Neuronal stem cell (in vitro differentiated cells): ENCODE data around the gene TULP4.
"Not testable (repeated sequence)": the region's sequence is repeated elsewhere in the genome, so short reads cannot be mapped to it uniquely, and the experiment has no call there.

Experiments
- DNase-seq: peaks from one replicate; pipeline ENCODE4 v3.0.0-alpha.2; 2013; ENCODE audit warnings: low spot score
- H2AFZ ChIP-seq: one replicate; pipeline ENCODE4 v1.6.1; 2013; ENCODE audit warnings: mild to moderate bottlenecking, low read length, inconsistent platforms
- H2AK5ac ChIP-seq: 2 replicates; pipeline ENCODE4 v1.6.1; 2013; ENCODE audit warnings: low read depth, mild to moderate bottlenecking, inconsistent platforms, low read length, moderate library complexity, mixed read lengths
- H2BK120ac ChIP-seq: 2 replicates; pipeline ENCODE4 v1.6.1; 2013; ENCODE audit warnings: low read depth, mild to moderate bottlenecking, inconsistent platforms, low read length, moderate library complexity, mixed read lengths
- H2BK12ac ChIP-seq: one replicate; pipeline ENCODE4 v1.6.1; 2013; ENCODE audit warnings: low read length, inconsistent platforms
- H2BK15ac ChIP-seq: 2 replicates; pipeline ENCODE4 v1.6.1; 2013; ENCODE audit warnings: mild to moderate bottlenecking, low read length, inconsistent platforms, mixed read lengths
- H2BK5ac ChIP-seq: one replicate; pipeline ENCODE4 v1.6.1; 2013; ENCODE audit warnings: inconsistent platforms, mild to moderate bottlenecking, low read length, moderate library complexity
- H3K14ac ChIP-seq: one replicate; pipeline ENCODE4 v1.6.1; 2013; ENCODE audit warnings: low read length, inconsistent platforms
- H3K18ac ChIP-seq: 2 replicates; pipeline ENCODE4 v1.6.1; 2013; ENCODE audit warnings: low read length, inconsistent platforms
- H3K23ac ChIP-seq: 2 replicates; pipeline ENCODE4 v1.6.1; 2013; ENCODE audit warnings: low read depth, mild to moderate bottlenecking, mixed read lengths, low read length, inconsistent platforms; ENCODE audit not compliant: poor library complexity
- H3K27ac ChIP-seq: replicated peaks from 3 replicates; pipeline ENCODE4 v1.5.1; 2013; ENCODE audit warnings: low read length, inconsistent platforms
- H3K27me3 ChIP-seq, 3 experiments: 2 replicates each; pipeline ENCODE4 v1.6.1; 2013; ENCODE audit warnings: low read length in 3 of 3, mild to moderate bottlenecking in 2 of 3, inconsistent platforms in 1 of 3, low read depth in 1 of 3, mixed read lengths in 1 of 3, moderate library complexity in 1 of 3; ENCODE audit not compliant: control insufficient read depth in 3 of 3, insufficient read depth in 3 of 3
- H3K36me3 ChIP-seq, 2 donors: replicated peaks in 1 of 2; 2 replicates each; pipeline ENCODE4 v1.6.1; 2013; ENCODE audit warnings: low read length in 2 of 2; ENCODE audit not compliant: control insufficient read depth in 2 of 2, insufficient read depth in 2 of 2
- H3K4ac ChIP-seq: 2 replicates; pipeline ENCODE4 v1.6.1; 2013; ENCODE audit warnings: inconsistent platforms, mild to moderate bottlenecking, low read length, moderate library complexity
- H3K4me1 ChIP-seq, 2 donors: 1 replicate in 1 of 2; 2 replicates in 1 of 2; pipeline ENCODE4 v1.6.1; 2013; ENCODE audit warnings: low read length in 2 of 2, low read depth in 1 of 2; ENCODE audit not compliant: control insufficient read depth in 2 of 2, insufficient read depth in 1 of 2
- H3K4me2 ChIP-seq: one replicate; pipeline ENCODE4 v1.6.1; 2013; ENCODE audit warnings: mild to moderate bottlenecking, low read length, inconsistent platforms; ENCODE audit not compliant: insufficient read depth, poor library complexity, severe bottlenecking
- H3K4me3 ChIP-seq, 2 donors: 2 replicates each; pipeline ENCODE4 v1.5.1; 2013; ENCODE audit warnings: low read length in 2 of 2, mild to moderate bottlenecking in 2 of 2, inconsistent platforms in 1 of 2, moderate library complexity in 1 of 2
- H3K79me1 ChIP-seq: one replicate; pipeline ENCODE4 v1.6.1; 2013; ENCODE audit warnings: low read depth, mild to moderate bottlenecking, inconsistent platforms, low read length, moderate library complexity
- H3K9ac ChIP-seq: one replicate; pipeline ENCODE4 v1.6.1; 2013; ENCODE audit warnings: mild to moderate bottlenecking, low read depth, low read length, inconsistent platforms; ENCODE audit not compliant: poor library complexity
- H3K9me3 ChIP-seq, 2 donors: replicated peaks in 1 of 2; 2 replicates each; pipeline versions ENCODE3 to v1.6.1; 2013; ENCODE audit warnings: low read length in 2 of 2, mild to moderate bottlenecking in 2 of 2, inconsistent platforms in 1 of 2, low read depth in 1 of 2, mixed read lengths in 1 of 2, moderate library complexity in 1 of 2; ENCODE audit not compliant: control insufficient read depth in 2 of 2, insufficient read depth in 1 of 2
- H4K8ac ChIP-seq: one replicate; pipeline ENCODE4 v1.6.1; 2013; ENCODE audit warnings: low read depth, mild to moderate bottlenecking, inconsistent platforms, low read length, moderate library complexity
- H4K91ac ChIP-seq: one replicate; pipeline ENCODE4 v1.6.1; 2013; ENCODE audit warnings: low read length, low read depth, mild to moderate bottlenecking, inconsistent platforms; ENCODE audit not compliant: poor library complexity
- WGBS, 2 donors: extraction: QIAGEN DNeasy Blood & Tissue Kit; methylation state at CpG; one replicate each; pipeline ENCODE4 v1.1.7; 2013; ENCODE audit warnings: missing lambda C conversion rate in 2 of 2, mixed read lengths in 1 of 2; ENCODE audit not compliant: insufficient read length in 2 of 2, insufficient replicate concordance in 1 of 2; ENCODE audit errors: extremely low coverage in 2 of 2; 5-methylcytosine and 5-hydroxymethylcytosine counted together

Gene TULP4

GRCh38 chr6:158557110-158557509 lies 244.8 kb downstream of the TULP4 start:
- H3K9ac ChIP-seq, H2AFZ ChIP-seq, H3K36me3 ChIP-seq, H4K91ac ChIP-seq, H2BK120ac ChIP-seq, H2BK5ac ChIP-seq, H3K79me1 ChIP-seq, H3K4me2 ChIP-seq, H3K4me3 ChIP-seq, H3K9me3 ChIP-seq, H3K27me3 ChIP-seq, H2AK5ac ChIP-seq, H2BK15ac ChIP-seq, H3K23ac ChIP-seq, H3K18ac ChIP-seq, H3K4ac ChIP-seq, DNase-seq, H2BK12ac ChIP-seq, H4K8ac ChIP-seq, H3K27ac ChIP-seq, H3K14ac ChIP-seq: not testable (repeated sequence)
- WGBS, 2 donors, result no CpG with 5 or more reads among the region's 3 CpGs
- H3K4me1 ChIP-seq, result peaks cover 8 to 12% of the 10 kb centered on the region in 2 donors

GRCh38 chr6:158557927-158558326 lies 245.7 kb downstream of the TULP4 start:
- no peak overlapping the region for H2AFZ ChIP-seq
- no peak overlapping the region for H2BK5ac ChIP-seq
- H3K27ac ChIP-seq, result no peak overlapping the region
- no peak overlapping the region for H4K91ac ChIP-seq
- H3K23ac ChIP-seq, result no peak overlapping the region
- no peaks in the 10 kb centered on the region for H3K27me3 ChIP-seq
- H2BK15ac ChIP-seq, result no peak overlapping the region
- H3K14ac ChIP-seq, result no peak overlapping the region
- H3K9ac ChIP-seq, result no peak overlapping the region
- H2BK120ac ChIP-seq, result no peak overlapping the region
- no peak overlapping the region for H2BK12ac ChIP-seq
- H3K36me3 ChIP-seq, result no peaks in the 10 kb centered on the region
- no peak overlapping the region for H2AK5ac ChIP-seq
- peaks cover 8 to 13% of the 10 kb centered on the region in 2 donors for H3K4me1 ChIP-seq
- no peak overlapping the region for H4K8ac ChIP-seq
- no peak overlapping the region for H3K18ac ChIP-seq
- DNase-seq, result no peak
- no peaks in the 10 kb centered on the region for H3K9me3 ChIP-seq
- no peak overlapping the region for H3K4me3 ChIP-seq
- no peak overlapping the region for H3K4ac ChIP-seq
- H3K4me2 ChIP-seq, result no peak overlapping the region
- WGBS, 2 donors, result no CpG with 5 or more reads among the region's 5 CpGs
- H3K79me1 ChIP-seq, result peaks cover 4% of the 10 kb centered on the region

GRCh38 chr6:158558415-158559306 lies 246.4 kb downstream of the TULP4 start:
- peak overlapping the region; percentile 86 for H2AFZ ChIP-seq
- no peak overlapping the region for H2BK120ac ChIP-seq
- H3K4me2 ChIP-seq, result no peak overlapping the region
- no peak overlapping the region for H2BK15ac ChIP-seq
- H2BK12ac ChIP-seq, result no peak overlapping the region
- DNase-seq, result no peak
- H3K27ac ChIP-seq, result no peak overlapping the region
- H3K4me1 ChIP-seq, result peaks cover 8 to 13% of the 10 kb centered on the region in 2 donors
- H3K79me1 ChIP-seq, result peaks cover 7% of the 10 kb centered on the region
- no peak overlapping the region for H4K91ac ChIP-seq
- no peak overlapping the region for H3K18ac ChIP-seq
- H3K36me3 ChIP-seq, result no peaks in the 10 kb centered on the region
- H4K8ac ChIP-seq, result no peak overlapping the region
- no peaks in the 10 kb centered on the region for H3K9me3 ChIP-seq
- H3K23ac ChIP-seq, result no peak overlapping the region
- no CpG with 5 or more reads among the region's 14 CpGs for WGBS, 2 donors
- no peak overlapping the region for H2BK5ac ChIP-seq
- no peak overlapping the region for H3K4ac ChIP-seq
- H2AK5ac ChIP-seq, result no peak overlapping the region
- H3K27me3 ChIP-seq, result no peaks in the 10 kb centered on the region
- H3K9ac ChIP-seq, result no peak overlapping the region
- H3K4me3 ChIP-seq, result no peak overlapping the region
- H3K14ac ChIP-seq, result no peak overlapping the region

GRCh38 chr6:158559338-158559894 lies 247.2 kb downstream of the TULP4 start:
- H2BK12ac ChIP-seq, result no peak overlapping the region
- DNase-seq, result no peak
- no CpG with 5 or more reads among the region's 14 CpGs for WGBS, 2 donors
- peak overlapping the region; percentile 62 for H3K4me2 ChIP-seq
- H4K8ac ChIP-seq, result no peak overlapping the region
- H2AK5ac ChIP-seq, result no peak overlapping the region
- H3K79me1 ChIP-seq, result peaks cover 10% of the 10 kb centered on the region
- H3K23ac ChIP-seq, result no peak overlapping the region
- H2AFZ ChIP-seq, result peak overlapping the region; percentile 86
- no peaks in the 10 kb centered on the region for H3K9me3 ChIP-seq
- peak overlapping the region; percentile 71 to 94 for H3K4me3 ChIP-seq
- peaks cover 8 to 13% of the 10 kb centered on the region in 2 donors for H3K4me1 ChIP-seq
- peak overlapping the region; percentile 61 for H2BK5ac ChIP-seq
- no peak overlapping the region for H4K91ac ChIP-seq
- H3K18ac ChIP-seq, result peak overlapping the region; percentile 59
- no peak overlapping the region for H2BK120ac ChIP-seq
- no peak overlapping the region for H3K27ac ChIP-seq
- H3K4ac ChIP-seq, result peak overlapping the region; percentile 57
- no peak overlapping the region for H3K14ac ChIP-seq
- no peaks in the 10 kb centered on the region for H3K27me3 ChIP-seq
- H2BK15ac ChIP-seq, result no peak overlapping the region
- H3K9ac ChIP-seq, result peak overlapping the region; percentile 96
- no peaks in the 10 kb centered on the region for H3K36me3 ChIP-seq
